Measurements from ENCODE around the gene ZNF732. TPM values are rescaled to one million over a fixed set of nuclear protein-coding genes. Genes with fewer than 3 reads are reported as not detected.
"Not testable (repeated sequence)": the region's sequence is repeated elsewhere in the genome, so short reads cannot be mapped to it uniquely, and the experiment has no call there.

The ZNF732 gene
- total RNA-seq, 1 experiment from 2014 or later, result not detected

- no peak for DNase-seq (ENCODE audit: low read depth)
Measured at GRCh38 chr4:253936-254756, 51.1 kb downstream of the ZNF732 start.

GRCh38 chr4:252065-252601, 53.1 kb downstream of the ZNF732 start:
- DNase-seq (ENCODE audit: low read depth), result no peak

- peak; percentile 27 for DNase-seq (ENCODE audit: low read depth)
Measured at GRCh38 chr4:244471-244870, 60.8 kb downstream of the ZNF732 start.

- DNase-seq (ENCODE audit: low read depth), result no peak
Measured at GRCh38 chr4:243426-243825, 61.8 kb downstream of the ZNF732 start.

- peak; percentile 77 for DNase-seq (ENCODE audit: low read depth)
Measured at GRCh38 chr4:242121-242848, 63.0 kb downstream of the ZNF732 start.

- DNase-seq (ENCODE audit: low read depth), result not testable (repeated sequence)
Measured at GRCh38 chr4:241411-241810, 63.9 kb downstream of the ZNF732 start.

GRCh38 chr4:236028-236427, 69.2 kb downstream of the ZNF732 start:
- DNase-seq (ENCODE audit: low read depth), result no peak

GRCh38 chr4:234178-234577, 71.1 kb downstream of the ZNF732 start:
- DNase-seq (ENCODE audit: low read depth), result no peak

- no peak for DNase-seq (ENCODE audit: low read depth)
Measured at GRCh38 chr4:223913-224497, 81.3 kb downstream of the ZNF732 start.

Other genes starting within 250 kb of the ZNF732 start
- 3.2 and 3.4 TPM in 2 replicates for gene ZNF718, start 181.0 kb downstream of the ZNF732 start, total RNA-seq (2014; rRNA removed; shearing (Covaris generic))
- 6.6 and 9.1 TPM in 2 replicates for gene ZNF141, start 32.3 kb upstream of the ZNF732 start, total RNA-seq (2014; rRNA removed; shearing (Covaris generic))
- 7.0 and 18.4 TPM in 2 replicates for gene ZNF721, start 193.7 kb upstream of the ZNF732 start, total RNA-seq (2014; rRNA removed; shearing (Covaris generic))
- 31.4 and 38.2 TPM in 2 replicates for gene PIGG, start 193.7 kb upstream of the ZNF732 start, total RNA-seq (2014; rRNA removed; shearing (Covaris generic))